AG04450 (cell line): Measurements from ENCODE around the gene MX1. TPM values are rescaled to one million over a fixed set of nuclear protein-coding genes. Genes with fewer than 3 reads are reported as not detected.

Experiments used
- CTCF ChIA-PET: fragments of 300-600, 350-600 bp; formaldehyde crosslinking; extraction: SDS; loops from one replicate; lab custom pipeline; 2022; ENCODE audit warnings: antibody characterized with exemption, inconsistent platforms; lab: Charles Lee
- POLR2A ChIA-PET: fragments of 350-600 bp; formaldehyde crosslinking; extraction: SDS; loops from one replicate; lab custom pipeline; 2021; ENCODE audit warnings: antibody characterized with exemption, inconsistent platforms; lab: Yijun Ruan, JAX
- DNase-seq: peaks from one replicate; pipeline ENCODE4 v3.0.0-alpha.2; 2011; ENCODE audit warnings: low read depth, low spot score
- H3K27ac ChIP-seq: one replicate; pipeline ENCODE4 v1.5.1; 2012; ENCODE audit warnings: low read depth, low read length, control low read depth
- H3K27me3 ChIP-seq: one replicate; pipeline ENCODE4 v1.6.0; 2012; ENCODE audit warnings: low read length; ENCODE audit not compliant: control insufficient read depth, insufficient read depth
- H3K4me3 ChIP-seq: 2 replicates; pipeline ENCODE4 v1.5.1; 2011; ENCODE audit warnings: mild to moderate bottlenecking, low read depth, low read length, control low read depth
- H3K9me3 ChIP-seq: 2 replicates; pipeline ENCODE4 v1.5.1; 2012; ENCODE audit warnings: low read length; ENCODE audit not compliant: control insufficient read depth, insufficient read depth
- polyA plus RNA-seq: library from polyadenylated mRNA; depleted of rRNA; stranded (reverse); fragments of >200 nt; gene quantifications from 2 replicates; pipeline ENCODE4 v1.2.3, GENCODE V29; 2011
- TF ChIP-seq, protein P1 (sequence below): IDR thresholded peaks from 2 replicates; pipeline ENCODE4 v1.5.1; 2011; ENCODE audit warnings: low read depth, low read length, control low read depth, inconsistent platforms

The MX1 gene
- polyA plus RNA-seq, 1 experiment: 1.3 TPM

GRCh38 chr21:41406340-41406739, 19.7 kb upstream of the MX1 start:
- TF ChIP-seq, protein P1, sequence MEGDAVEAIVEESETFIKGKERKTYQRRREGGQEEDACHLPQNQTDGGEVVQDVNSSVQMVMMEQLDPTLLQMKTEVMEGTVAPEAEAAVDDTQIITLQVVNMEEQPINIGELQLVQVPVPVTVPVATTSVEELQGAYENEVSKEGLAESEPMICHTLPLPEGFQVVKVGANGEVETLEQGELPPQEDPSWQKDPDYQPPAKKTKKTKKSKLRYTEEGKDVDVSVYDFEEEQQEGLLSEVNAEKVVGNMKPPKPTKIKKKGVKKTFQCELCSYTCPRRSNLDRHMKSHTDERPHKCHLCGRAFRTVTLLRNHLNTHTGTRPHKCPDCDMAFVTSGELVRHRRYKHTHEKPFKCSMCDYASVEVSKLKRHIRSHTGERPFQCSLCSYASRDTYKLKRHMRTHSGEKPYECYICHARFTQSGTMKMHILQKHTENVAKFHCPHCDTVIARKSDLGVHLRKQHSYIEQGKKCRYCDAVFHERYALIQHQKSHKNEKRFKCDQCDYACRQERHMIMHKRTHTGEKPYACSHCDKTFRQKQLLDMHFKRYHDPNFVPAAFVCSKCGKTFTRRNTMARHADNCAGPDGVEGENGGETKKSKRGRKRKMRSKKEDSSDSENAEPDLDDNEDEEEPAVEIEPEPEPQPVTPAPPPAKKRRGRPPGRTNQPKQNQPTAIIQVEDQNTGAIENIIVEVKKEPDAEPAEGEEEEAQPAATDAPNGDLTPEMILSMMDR: no peak
- POLR2A ChIA-PET: no interaction called here

GRCh38 chr21:41407541-41408460, 18.2 kb upstream of the MX1 start:
- Histone ChIP-seq H3K27ac (no peak overlapping the region), H3K9me3 (no peaks in the 10 kb centered on the region; the same call in 1 of the 2 replicates), H3K27me3 (peaks cover 2% of the 10 kb centered on the region), H3K4me3 (no peak overlapping the region)
- CTCF ChIA-PET: no interaction called here
- DNase-seq: no peak
- POLR2A ChIA-PET: no interaction called here
- TF ChIP-seq, protein P1: no peak

More at GRCh38 chr21:41406340-41406739, 19.7 kb upstream of the MX1 start:
- CTCF ChIA-PET: no interaction called here
- H3K27me3 ChIP-seq: peaks cover 2% of the 10 kb centered on the region
- H3K4me3 ChIP-seq: no peak overlapping the region
- no peaks in the 10 kb centered on the region; the same call in 1 of the 2 replicates for H3K9me3 ChIP-seq
- no peak overlapping the region for H3K27ac ChIP-seq
- no peak for DNase-seq

DNA sequence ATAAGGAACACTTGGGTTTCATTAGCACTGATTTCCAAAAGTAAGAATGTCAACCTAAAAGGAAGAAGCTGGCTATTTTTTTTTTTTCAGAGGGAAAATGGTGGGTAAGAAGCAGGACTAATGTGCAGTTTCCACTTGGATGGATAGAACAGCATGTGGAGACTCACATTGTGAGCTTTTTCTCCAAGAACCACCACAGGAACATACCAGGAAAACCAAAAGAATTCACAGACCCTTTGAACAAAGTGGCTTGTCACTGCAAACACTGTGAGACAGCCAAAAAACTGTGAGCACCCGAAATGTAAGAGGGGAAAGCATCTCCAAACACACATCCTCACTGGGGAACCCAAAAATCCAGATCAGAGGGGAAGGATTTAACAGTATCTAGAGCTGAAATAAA, 15.7 kb upstream of the MX1 start:
- Histone ChIP-seq H3K27ac (no peak overlapping the region), H3K4me3 (no peak overlapping the region), H3K27me3 (no peaks in the 10 kb centered on the region), H3K9me3 (no peaks in the 10 kb centered on the region)
- CTCF ChIA-PET: no interaction called here
- POLR2A ChIA-PET: interaction anchor here (0.7 kb wide), 1 partner anchor 9 kb away, joined by 4 read pairs; no protein-coding TSS in a partner anchor
- TF ChIP-seq, protein P1: no peak
- no peak for DNase-seq

GRCh38 chr21:41410767-41411448, 15.1 kb upstream of the MX1 start:
- Histone ChIP-seq H3K27me3 (peaks cover 2% of the 10 kb centered on the region), H3K27ac (no peak overlapping the region), H3K4me3 (no peak overlapping the region), H3K9me3 (no peaks in the 10 kb centered on the region)
- no peak for DNase-seq
- TF ChIP-seq, protein P1: no peak
- POLR2A ChIA-PET: interaction anchor here (0.7 kb wide), 1 partner anchor 9 kb away, joined by 4 read pairs; no protein-coding TSS in a partner anchor
- CTCF ChIA-PET: no interaction called here
